Hematopoietic multipotent progenitor cell treated with erythropoietin and hydrocortisone succinate and interleukin-3 and kit ligand, for 8 days (in vitro differentiated cells): Measurements from ENCODE around the gene POLR2H.

Source experiments
- DNase-seq: peaks from one replicate; pipeline ENCODE4 v3.0.0-alpha.2; 2015

The POLR2H gene

DNA sequence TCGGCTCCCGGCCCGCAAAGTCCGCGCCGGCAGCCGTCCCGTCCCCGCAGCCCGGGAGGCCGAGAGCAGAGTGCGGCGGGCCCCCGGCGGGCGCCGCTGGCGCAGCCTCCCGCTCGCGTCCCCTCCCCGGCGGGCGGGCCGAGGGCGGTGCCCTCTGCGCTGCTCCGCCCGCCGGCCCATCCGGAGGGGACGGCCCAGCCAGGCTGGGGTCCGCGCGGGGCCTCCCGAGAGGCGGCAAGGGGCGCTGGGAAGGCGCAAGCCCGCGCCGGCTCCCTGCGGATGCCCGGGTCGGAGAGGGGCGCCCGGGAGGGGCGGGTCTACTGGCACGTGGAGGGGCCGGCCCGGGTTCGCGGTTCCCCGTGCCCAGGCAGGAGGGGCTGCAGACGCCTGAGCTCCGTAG is at the start of gene POLR2H, which contains the start of gene CLCN2:
TSS of gene POLR2H (plus strand) at position 179 of the 400 bp plus-strand sequence. CDS start 1,783 bp downstream, outside the sequence.
TSS of gene CLCN2 (minus strand) at position 74 of the 400 bp plus-strand sequence. CDS start 126 bp downstream, outside the sequence.
- peak; percentile 51 for DNase-seq

DNA sequence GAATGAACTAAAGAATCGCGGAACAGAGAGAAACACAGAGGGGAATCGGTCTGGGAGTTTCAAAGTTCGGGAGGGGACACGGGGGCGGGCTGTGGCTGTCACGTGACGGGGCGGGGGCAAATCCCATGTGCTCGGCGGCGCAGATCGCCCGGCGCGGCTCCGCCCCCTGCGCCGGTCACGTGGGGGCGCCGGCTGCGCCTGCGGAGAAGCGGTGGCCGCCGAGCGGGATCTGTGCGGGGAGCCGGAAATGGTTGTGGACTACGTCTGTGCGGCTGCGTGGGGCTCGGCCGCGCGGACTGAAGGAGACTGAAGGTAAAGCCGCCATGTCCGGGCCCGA is 47.2 kb upstream of the POLR2H start, which contains the start of gene EIF4G1:
TSS of gene EIF4G1 (plus strand) at position 244 of the 337 bp plus-strand sequence. CDS start 1,191 bp downstream, outside the sequence.
- DNase-seq, result peak; percentile 91

DNA sequence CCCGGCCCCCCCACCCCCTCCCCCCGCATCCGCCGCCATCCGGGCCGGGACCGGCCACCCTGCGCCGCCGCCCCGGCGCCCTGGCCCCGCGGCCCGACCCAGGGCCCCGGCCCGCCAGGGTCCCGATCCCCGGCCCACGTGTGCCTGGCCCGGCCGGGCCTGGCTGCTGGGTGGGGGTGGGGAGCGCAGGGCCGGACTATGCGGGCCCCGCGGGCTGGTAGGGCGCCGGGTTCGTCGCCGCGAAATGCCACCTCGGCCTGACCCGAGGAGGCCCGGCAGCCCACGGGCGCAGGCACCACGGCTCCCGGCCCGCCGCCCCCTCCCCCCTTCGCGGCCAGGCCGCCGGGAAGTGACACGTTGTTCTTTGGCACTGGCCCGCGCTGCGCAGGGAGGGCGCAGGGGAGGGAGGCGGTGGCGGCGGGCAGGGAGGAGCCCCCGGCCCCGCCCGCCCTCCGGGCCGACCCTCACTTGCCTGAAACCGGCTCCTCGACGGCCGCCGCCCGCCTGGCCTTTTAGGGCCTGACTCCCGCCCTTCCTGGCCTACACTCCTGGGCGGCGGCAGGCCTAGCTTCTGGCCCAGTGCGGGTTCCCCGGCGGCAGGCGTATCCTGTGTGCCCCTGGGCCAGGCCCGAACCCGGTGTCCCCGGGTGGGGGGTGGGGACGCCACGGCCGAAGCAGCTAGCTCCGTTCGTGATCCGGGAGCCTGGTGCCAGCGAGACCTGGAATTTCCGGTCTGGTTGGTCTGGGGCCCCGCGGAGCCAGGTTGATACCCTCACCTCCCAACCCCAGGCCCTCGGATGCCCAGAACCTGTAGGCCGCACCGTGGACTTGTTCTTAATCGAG is 46.6 kb upstream of the POLR2H start:
- DNase-seq, result peak; percentile 81

DNA sequence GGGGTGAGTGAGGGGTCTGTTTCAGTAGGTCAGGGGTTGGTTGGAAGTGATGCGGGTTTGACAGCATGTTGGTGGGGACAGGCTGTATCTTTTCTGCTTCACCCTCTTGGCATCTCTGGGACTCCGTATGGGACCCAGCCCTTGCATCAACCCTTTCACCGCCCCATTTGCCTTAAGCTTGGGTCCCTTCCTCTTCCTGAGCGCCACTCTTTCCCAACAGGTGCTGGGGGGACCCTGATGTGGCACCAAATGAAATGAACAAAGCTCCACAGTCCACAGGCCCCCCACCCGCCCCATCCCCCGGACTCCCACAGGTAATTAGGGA is 46.0 kb upstream of the POLR2H start:
- peak; percentile 40 for DNase-seq

DNA sequence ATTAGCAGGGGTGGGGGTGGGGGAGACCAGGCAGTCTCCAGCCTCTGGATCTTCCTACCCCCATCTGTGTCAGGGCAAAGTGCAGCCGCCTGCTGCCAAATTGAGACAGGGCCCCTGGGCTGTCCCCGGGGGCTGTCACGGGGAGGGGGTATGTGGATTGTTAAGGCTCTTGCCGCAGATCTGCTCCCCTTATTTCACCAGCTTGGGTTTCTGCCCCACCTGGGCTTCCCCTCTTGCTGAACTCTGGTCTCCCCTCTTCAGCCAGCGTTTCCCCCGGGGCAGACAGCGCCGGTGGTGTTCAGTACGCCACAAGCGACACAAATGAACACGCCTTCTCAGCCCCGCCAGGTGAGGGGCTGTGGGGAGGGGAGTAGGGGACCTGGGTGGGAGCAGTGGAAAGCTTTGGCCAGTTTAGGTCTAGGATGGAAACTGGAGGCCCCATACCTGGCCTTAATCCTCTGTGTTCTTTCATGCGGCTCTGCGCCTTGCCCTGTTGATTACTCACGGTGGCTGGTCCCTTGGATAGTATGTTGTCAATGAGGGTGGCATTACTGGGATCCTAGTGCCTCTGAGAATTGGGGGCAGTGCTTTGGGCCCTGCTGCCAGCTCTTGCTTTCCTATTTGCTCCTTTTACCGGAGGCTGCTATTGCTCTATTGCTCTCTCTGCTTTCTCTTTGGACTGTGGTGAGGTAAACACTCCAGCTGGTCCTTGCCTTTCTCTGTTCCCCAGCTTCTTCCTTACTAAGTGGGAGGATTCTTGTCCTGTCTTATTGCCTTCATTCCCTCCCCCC is 45.4 kb upstream of the POLR2H start:
- DNase-seq, result no peak

DNA sequence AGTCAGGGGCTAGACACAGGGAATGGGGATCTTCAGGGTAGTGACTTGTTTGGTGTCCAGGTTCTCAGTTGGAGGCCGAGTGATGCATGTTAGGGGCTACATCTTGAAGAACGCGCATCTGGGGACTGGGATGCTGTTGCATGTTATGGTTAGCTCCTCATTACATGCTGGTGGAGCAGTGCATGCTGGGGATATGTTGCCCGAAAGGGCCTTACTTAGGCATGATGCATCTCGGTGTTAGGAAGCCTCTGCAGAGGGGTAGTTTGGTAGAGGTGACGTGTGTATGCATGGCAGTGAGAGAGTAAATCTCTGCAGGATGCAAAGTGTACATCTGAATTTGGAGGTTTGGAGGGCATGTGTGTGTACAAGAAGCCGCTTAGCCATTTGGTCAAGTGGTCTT is 44.7 kb upstream of the POLR2H start:
- DNase-seq, result no peak

DNA sequence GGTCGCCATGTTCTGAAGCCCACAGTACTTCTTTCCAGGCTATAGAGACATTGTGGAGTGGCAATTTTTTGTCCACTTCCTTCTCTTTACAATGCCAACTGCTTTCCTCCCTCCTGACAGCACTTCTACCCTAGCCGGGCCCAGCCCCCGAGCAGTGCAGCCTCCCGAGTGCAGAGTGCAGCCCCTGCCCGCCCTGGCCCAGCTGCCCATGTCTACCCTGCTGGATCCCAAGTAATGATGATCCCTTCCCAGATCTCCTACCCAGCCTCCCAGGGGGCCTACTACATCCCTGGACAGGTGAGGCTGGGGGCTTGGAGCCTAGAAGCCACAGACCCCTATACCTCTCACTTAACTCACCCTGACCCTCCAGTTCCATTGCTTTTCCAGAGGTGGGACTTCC is 44.3 kb upstream of the POLR2H start:
- no peak for DNase-seq

DNA sequence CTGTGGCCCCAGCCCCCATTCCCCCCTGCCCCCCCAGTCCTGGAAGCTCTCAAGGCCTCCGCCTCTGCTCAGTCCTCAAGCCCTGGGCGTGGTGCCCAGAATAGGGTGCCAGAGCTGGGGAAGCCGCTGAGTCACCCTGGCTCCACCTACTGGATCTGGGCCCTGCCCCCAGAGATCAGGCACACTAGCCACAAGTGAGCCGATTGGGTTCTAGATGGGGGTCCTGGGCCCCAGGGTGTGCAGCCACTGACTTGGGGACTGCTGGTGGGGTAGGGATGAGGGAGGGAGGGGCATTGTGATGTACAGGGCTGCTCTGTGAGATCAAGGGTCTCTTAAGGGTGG is 41.4 kb upstream of the POLR2H start:
- DNase-seq, result peak; percentile 96

DNA sequence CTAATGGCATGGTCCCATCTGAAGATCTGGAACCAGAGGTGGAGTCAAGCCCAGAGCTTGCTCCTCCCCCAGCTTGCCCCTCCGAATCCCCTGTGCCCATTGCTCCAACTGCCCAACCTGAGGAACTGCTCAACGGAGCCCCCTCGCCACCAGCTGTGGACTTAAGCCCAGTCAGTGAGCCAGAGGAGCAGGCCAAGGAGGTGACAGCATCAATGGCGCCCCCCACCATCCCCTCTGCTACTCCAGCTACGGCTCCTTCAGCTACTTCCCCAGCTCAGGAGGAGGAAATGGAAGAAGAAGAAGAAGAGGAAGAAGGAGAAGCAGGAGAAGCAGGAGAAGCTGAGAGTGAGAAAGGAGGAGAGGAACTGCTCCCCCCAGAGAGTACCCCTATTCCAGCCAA is 39.8 kb upstream of the POLR2H start:
- DNase-seq, result no peak

DNA sequence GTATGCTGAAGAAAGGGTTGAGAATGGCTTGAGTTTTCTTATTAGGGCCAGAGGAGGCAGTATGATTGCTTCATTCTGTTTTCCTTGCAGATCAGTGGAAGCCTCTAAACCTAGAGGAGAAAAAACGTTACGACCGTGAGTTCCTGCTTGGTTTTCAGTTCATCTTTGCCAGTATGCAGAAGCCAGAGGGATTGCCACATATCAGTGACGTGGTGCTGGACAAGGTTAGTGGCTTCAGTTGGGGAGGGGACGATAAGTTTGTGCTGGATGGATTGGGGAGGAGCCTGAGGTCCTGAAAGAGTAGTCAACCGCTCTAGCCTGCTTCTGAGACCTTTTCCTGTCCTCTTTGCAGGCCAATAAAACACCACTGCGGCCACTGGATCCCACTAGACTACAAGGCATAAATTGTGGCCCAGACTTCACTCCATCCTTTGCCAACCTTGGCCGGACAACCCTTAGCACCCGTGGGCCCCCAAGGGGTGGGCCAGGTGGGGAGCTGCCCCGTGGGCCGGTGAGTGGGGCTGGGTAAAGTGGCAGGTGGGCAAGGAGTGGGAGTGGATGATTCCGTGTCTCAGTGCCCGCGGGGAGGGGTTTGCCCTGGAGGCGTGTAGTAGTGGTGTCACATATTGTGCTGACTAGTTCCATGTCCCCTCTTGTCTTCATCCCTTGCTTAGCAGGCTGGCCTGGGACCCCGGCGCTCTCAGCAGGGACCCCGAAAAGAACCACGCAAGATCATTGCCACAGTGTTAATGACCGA is 38.6 kb upstream of the POLR2H start:
- DNase-seq, result no peak

DNA sequence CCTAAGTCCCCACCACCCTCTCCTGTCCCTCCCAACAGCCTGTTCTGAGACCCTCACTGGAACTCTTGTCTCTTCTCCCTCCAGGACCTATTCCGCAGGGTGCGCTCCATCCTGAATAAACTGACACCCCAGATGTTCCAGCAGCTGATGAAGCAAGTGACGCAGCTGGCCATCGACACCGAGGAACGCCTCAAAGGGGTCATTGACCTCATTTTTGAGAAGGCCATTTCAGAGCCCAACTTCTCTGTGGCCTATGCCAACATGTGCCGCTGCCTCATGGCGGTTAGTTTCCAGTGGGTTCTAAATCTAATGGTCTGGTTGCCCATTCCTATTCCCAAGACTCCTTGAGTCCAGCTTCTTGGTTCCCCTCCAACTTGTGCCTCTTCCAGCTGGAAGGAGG is 37.8 kb upstream of the POLR2H start:
- DNase-seq, result no peak

DNA sequence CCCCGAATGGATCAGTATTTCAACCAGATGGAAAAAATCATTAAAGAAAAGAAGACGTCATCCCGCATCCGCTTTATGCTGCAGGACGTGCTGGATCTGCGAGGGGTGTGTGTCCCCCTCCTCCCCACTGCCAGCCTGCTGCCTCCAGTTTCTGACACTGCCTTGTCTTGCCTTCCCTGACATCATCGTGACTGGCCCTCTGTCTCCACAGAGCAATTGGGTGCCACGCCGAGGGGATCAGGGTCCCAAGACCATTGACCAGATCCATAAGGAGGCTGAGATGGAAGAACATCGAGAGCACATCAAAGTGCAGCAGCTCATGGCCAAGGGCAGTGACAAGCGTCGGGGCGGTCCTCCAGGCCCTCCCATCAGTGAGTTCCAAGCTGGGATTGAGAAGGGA is 36.2 kb upstream of the POLR2H start:
- DNase-seq, result no peak

DNA sequence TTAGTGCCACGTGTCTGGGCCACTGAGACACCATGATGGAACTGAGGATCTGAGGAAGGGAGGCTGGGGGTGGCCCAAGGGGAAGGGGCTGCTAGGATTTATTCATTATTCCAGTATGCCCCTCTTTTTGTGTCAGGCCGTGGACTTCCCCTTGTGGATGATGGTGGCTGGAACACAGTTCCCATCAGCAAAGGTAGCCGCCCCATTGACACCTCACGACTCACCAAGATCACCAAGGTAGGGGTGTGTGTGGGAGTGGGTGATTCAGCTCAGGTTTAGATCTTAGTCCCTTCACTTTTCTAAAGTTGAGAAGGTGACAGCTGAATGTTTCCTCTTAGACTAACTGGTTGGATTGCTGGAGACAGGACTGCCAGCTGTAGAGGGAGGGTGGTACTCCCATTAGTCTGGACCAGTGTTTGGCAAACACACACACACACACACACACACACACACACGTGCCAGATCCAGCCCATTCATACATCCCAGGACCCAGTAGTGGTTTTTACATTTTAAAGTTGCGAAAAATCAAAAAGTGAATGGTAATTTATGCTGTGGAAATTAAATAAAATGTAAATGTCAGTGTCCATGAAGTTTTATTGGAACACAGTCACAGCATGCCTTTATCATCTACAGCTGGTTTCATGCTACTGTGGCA is 35.7 kb upstream of the POLR2H start:
- no peak for DNase-seq

DNA sequence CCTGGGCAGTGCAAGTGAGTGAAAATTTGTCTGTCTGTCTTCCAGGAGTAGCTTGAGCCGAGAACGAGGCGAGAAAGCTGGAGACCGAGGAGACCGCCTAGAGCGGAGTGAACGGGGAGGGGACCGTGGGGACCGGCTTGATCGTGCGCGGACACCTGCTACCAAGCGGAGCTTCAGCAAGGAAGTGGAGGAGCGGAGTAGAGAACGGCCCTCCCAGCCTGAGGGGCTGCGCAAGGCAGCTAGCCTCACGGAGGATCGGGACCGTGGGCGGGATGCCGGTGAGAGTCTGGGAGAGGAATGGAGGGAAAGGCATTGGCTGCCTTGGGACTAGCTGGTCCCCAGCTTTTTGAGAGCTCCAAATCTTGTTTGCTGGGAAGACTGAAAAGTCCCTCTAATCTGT is 34.3 kb upstream of the POLR2H start:
- DNase-seq, result no peak

DNA sequence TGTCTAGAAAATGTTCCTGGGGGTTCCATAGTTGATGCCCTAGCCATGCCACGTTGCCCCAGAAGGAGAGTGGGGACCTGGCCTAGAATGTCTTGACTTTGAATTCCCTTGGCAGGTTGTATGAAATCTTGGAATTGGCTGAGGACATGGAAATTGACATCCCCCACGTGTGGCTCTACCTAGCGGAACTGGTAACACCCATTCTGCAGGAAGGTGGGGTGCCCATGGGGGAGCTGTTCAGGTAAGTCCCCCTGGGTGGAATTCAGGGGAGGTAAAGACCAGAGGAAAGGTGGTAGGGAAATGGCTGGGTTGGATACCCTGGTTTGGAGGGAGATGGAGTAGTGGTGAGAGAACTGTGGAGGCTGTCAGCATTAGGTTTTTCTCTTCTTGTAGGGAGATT is 33.0 kb upstream of the POLR2H start:
- DNase-seq, result no peak

DNA sequence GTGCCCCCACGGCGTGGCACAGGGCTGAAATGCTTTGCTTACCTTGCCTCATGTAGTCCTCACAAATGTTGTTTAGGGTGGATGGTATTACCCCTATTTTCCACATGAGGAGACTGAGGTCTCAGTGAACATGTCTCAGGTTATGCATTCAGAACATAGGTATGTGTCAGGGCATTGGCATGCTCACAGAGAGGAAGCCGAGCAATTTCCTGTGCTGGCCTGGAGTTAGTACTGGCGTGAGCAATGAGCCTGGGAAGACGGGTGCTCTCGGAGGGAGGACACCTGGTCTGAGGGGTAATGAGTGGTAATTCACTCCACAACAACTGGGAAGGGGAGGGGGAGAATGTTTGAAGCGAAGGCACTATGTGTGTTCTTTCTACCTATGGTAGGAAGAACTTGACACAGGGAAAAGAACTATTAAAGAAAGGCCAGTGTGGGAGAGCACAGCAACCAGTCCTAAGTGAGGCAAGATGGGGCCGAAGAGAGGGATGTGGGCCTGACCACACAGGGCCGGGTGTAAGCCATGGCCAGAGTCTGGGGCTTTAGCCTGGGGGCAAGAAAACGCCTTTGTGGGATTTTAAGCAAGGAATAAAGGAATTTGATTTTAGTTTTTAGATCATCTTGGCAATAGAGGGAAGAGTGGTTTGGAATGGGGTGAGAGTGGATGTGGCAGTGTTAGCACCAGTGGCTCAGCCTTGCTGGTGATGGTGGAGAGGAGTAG is 29.0 kb upstream of the POLR2H start:
- no peak for DNase-seq

DNA sequence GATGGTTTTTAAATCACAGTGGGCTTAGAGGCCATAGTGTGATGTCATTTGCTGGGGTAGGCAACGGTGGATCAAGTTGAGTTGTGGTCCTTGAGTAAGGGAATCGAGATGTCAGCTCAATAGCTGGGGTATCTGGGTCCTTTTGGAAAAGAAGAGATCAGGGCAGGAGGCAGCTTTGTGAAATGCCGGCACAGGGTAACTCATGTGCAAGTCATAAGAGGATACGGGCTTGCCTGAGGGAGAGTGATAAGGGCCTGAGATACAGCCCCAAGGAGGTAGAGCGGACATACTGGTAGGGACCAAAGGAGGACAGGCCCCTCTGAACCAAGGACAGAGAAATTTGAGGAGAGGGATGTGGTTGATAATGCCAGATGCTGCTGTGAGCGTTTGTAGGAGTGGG is 28.3 kb upstream of the POLR2H start:
- no peak for DNase-seq

DNA sequence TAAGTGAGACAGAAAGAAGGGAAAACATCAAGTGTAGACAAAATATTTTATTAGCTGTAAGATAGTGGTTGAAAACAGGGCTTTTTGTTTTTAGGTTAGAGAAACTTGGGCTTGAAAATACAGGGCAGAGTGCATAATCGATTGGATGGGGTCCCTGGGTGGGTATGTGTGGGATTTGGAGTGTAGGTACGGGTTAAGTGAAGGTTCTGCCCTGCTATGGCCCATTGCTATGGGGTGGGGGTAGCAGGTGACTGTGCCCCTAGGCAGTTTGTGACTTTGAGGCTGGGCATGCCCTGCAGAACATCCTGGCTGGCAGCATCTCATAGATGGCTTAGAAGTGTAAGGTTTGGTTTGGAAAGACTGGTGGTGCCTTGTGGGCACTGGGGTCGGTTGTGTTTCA is 27.8 kb upstream of the POLR2H start:
- no peak for DNase-seq

DNA sequence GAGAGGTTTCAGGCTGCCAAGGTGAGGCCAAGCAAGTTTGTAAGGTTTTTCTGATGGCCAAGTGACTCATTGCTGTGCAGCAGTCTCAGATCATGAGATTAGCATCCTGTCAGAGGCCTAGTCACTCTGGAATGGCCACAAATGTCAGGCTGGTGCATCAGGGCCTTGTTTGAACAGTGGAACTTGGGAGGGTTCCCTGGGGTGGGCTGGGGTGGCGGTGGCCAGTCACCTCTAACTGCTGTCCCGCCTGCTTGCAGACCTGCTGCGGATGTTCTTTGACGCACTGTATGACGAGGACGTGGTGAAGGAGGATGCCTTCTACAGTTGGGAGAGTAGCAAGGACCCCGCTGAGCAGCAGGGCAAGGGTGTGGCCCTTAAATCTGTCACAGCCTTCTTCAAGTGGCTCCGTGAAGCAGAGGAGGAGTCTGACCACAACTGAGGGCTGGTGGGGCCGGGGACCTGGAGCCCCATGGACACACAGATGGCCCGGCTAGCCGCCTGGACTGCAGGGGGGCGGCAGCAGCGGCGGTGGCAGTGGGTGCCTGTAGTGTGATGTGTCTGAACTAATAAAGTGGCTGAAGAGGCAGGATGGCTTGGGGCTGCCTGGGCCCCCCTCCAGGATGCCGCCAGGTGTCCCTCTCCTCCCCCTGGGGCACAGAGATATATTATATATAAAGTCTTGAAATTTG is 26.9 kb upstream of the POLR2H start:
- peak; percentile 47 for DNase-seq

DNA sequence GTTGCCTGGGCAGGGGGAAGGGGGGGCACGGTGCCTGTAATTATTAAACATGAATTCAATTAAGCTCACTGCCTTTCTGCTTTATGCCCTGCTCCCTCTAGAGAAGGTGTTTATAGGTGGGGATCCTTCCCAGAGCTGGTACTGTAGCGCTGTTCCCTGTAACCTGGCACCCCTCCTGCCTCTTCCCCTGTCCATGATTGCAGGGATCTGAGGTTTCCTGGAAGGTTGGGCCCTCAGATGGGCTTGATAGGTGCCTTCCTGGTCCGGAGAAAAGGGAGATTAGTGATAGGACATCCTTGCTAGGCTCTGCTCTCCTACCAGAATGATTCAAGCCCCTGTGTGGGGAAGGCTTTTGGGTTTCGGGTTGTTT is 26.2 kb upstream of the POLR2H start:
- no peak for DNase-seq

DNA sequence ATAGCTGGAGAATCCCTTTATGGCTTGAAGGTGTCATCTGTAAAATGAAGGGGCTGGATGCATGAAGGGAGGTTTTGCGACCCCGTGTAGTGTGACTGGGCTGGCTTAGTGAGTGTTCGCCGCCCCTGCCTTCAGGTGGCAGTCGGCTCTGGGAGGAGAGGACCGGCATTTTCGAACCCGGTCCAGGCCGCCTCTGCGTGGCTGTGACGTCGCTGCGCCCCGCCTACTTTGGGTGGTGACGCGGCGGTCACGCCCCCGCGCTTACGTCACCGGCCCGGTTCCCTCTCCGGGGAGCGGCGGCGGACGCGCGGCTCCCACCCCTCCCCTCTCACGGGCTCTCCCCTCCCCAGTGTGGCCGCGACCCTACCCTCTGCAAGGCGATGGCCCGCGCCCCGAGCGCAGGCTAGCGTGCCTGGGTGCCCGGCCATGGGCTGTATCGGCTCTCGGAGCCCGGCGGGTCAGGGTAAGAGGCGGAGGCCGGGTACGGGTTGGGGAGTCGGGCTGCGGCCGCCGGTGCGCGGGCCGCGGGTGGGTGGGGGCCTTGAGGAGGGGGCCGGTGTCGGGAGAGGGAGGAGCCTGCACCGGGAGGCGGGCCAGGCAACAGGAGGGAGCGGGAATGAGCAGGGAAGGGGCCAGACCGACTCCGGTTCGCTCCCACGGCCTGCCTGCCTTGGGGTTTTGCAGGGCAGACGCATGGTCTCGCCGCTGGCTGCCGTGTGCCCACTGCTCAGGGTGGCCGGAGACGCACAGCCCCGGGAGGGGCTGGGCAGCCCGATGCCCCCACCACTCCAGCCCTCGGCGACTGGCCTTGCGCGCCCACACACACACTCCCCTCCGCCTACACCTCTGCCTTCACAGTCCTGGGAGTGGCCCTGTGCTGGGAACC is 25.6 kb upstream of the POLR2H start:
- DNase-seq, result peak; percentile 77
